B cell (primary cell): ENCODE results near the gene CCDC88C. TPM values are rescaled to one million over a fixed set of nuclear protein-coding genes. Genes with fewer than 3 reads are reported as not detected.

ENCODE experiments used
- ATAC-seq: fragments of 200-7000 bp; cut with Tn5 transposase; one replicate; pipeline ENCODE4 v1.10.0; 2021; ENCODE audit warnings: low read depth, mild to moderate bottlenecking, moderate number of reproducible peaks, moderate library complexity
- CTCF ChIA-PET: fragments of 350-600 bp; sonication (Branson Sonifier 250); formaldehyde crosslinking; loops from one replicate; lab custom pipeline; 2021; ENCODE audit warnings: antibody characterized with exemption, inconsistent platforms; lab: Charles Lee
- POLR2A ChIA-PET: fragments of 350-600 bp; sonication (Branson Sonifier 250); formaldehyde crosslinking; loops from one replicate; lab custom pipeline; 2021; ENCODE audit warnings: antibody characterized with exemption; lab: Charles Lee
- DNase-seq: peaks from one replicate; pipeline ENCODE4 v3.0.0; 2013
- H2AFZ ChIP-seq: 2 replicates; pipeline ENCODE4 v1.6.1; 2012; ENCODE audit warnings: mild to moderate bottlenecking, low read depth, low read length; ENCODE audit not compliant: insufficient read depth, poor library complexity, severe bottlenecking
- H3K27ac ChIP-seq, 2 donors: 1 replicate in 1 of 2; 2 replicates in 1 of 2; pipeline ENCODE4 v1.5.1; 2012 to 2013; ENCODE audit warnings: low read length in 2 of 2, mild to moderate bottlenecking in 2 of 2, moderate library complexity in 1 of 2
- H3K27me3 ChIP-seq, 4 experiments: fragments of 200-600 bp in 1 of 4; sonication (generic) in 1 of 4; replicated peaks in 1 of 4; 1 replicate in 2 of 4; 2 replicates in 2 of 4; pipeline versions ENCODE4 v1.6.1 to v1.7.0; 2013 to 2016; ENCODE audit warnings: low read length in 3 of 4, mild to moderate bottlenecking in 2 of 4, mixed read lengths in 1 of 4, moderate library complexity in 1 of 4; ENCODE audit not compliant: insufficient read depth in 4 of 4, control insufficient read depth in 3 of 4; ENCODE audit errors: control extremely low read depth in 1 of 4
- H3K36me3 ChIP-seq, 2 experiments: replicated peaks in 1 of 2; 1 replicate in 1 of 2; 2 replicates in 1 of 2; pipeline versions ENCODE4 v1.6.1 to v1.7.1; 2013; ENCODE audit warnings: low read length in 1 of 2; ENCODE audit not compliant: insufficient read depth in 2 of 2, control insufficient read depth in 1 of 2; ENCODE audit errors: control extremely low read depth in 1 of 2, extremely low read depth in 1 of 2
- H3K4me1 ChIP-seq, 2 donors: fragments of 200-600 bp in 1 of 2; sonication (generic) in 1 of 2; 1 replicate in 1 of 2; 2 replicates in 1 of 2; pipeline versions ENCODE4 v1.5.1 to v1.6.1; 2013 to 2017; ENCODE audit warnings: low read length in 2 of 2; ENCODE audit not compliant: control insufficient read depth in 2 of 2, insufficient read depth in 2 of 2
- H3K4me2 ChIP-seq: replicated peaks from 2 replicates; pipeline ENCODE3; 2012; ENCODE audit warnings: mild to moderate bottlenecking, low read depth, low read length; ENCODE audit not compliant: poor library complexity, severe bottlenecking
- H3K4me3 ChIP-seq, 5 experiments: fragments of 200-600 bp in 1 of 5; sonication (generic) in 1 of 5; 1 replicate in 3 of 5; 2 replicates in 2 of 5; pipeline versions ENCODE4 v1.5.1 to v1.7.0; 2011 to 2016; ENCODE audit warnings: low read length in 4 of 5, mild to moderate bottlenecking in 4 of 5, low read depth in 2 of 5, control low read depth in 1 of 5, moderate library complexity in 1 of 5; ENCODE audit not compliant: insufficient read depth in 1 of 5; ENCODE audit errors: control extremely low read depth in 1 of 5, extremely low read depth in 1 of 5
- H3K79me2 ChIP-seq: fragments of 200-600 bp; sonication (generic); one replicate; pipeline ENCODE4 v1.6.0; 2016; ENCODE audit warnings: low read length; ENCODE audit not compliant: control insufficient read depth, insufficient read depth
- H3K9ac ChIP-seq: fragments of 200-600 bp; sonication (generic); 2 replicates; pipeline ENCODE4 v1.6.1; 2017; ENCODE audit warnings: mild to moderate bottlenecking, low read length, moderate library complexity
- H3K9me3 ChIP-seq, 3 donors: one replicate each; pipeline versions ENCODE4 v1.6.1 to v1.7.1; 2013; ENCODE audit warnings: low read length in 2 of 3; ENCODE audit not compliant: control insufficient read depth in 2 of 3, insufficient read depth in 1 of 3; ENCODE audit errors: control extremely low read depth in 1 of 3
- H4K20me1 ChIP-seq: 2 replicates; pipeline ENCODE4 v1.6.0; 2012; ENCODE audit warnings: mild to moderate bottlenecking, low read length; ENCODE audit not compliant: insufficient read depth, control insufficient read depth, poor library complexity, severe bottlenecking
- H3K27ac Mint-ChIP-seq: one replicate; pipeline ENCODE4 v1.8.0; 2021; ENCODE audit warnings: mixed read lengths
- H3K27me3 Mint-ChIP-seq: one replicate; pipeline ENCODE4 v1.8.0; 2021; ENCODE audit warnings: mixed read lengths
- H3K4me1 Mint-ChIP-seq: one replicate; pipeline ENCODE4 v1.8.0; 2021; ENCODE audit warnings: mixed read lengths
- H3K4me3 Mint-ChIP-seq: one replicate; pipeline ENCODE4 v1.8.0; 2021; ENCODE audit warnings: mixed read lengths
- H3K9me3 Mint-ChIP-seq: one replicate; pipeline ENCODE4 v1.8.0; 2022; ENCODE audit warnings: mixed read lengths; ENCODE audit not compliant: insufficient read depth
- CTCF ChIP-seq: fragments of 200-600 bp; IDR thresholded peaks from one replicate; pipeline ENCODE4 v1.8.0; 2022; ENCODE audit warnings: antibody characterized with exemption, mild to moderate bottlenecking
- EZH2 ChIP-seq: IDR thresholded peaks from 2 replicates; pipeline ENCODE4 v1.6.1; 2012; ENCODE audit warnings: borderline replicate concordance, low read depth, mild to moderate bottlenecking, moderate library complexity, low read length; ENCODE audit not compliant: insufficient read depth, poor library complexity, severe bottlenecking
- WGBS: methylation state at CpG from one replicate; pipeline ENCODE4 v1.1.5; 2013; ENCODE audit warnings: missing lambda C conversion rate; ENCODE audit not compliant: insufficient coverage; 5-methylcytosine and 5-hydroxymethylcytosine counted together
- intact Hi-C: fragments of 100-400 bp; cut with micrococcal nuclease; formaldehyde crosslinking; loops from one replicate; pipeline ENCODE4 v1.10.0; 2022
- polyA plus RNA-seq: library from polyadenylated mRNA; depleted of rRNA; stranded (reverse); fragments of >200 nt; gene quantifications from 2 replicates; pipeline ENCODE4 v1.2.3, GENCODE V29; 2012
- total RNA-seq, 2 donors: library from RNA; stranded (reverse); fragments of 120-200 nt in 1 of 2; gene quantifications; 1 replicate in 1 of 2; 2 replicates in 1 of 2; pipeline versions ENCODE4 v1.2.3 to v1.2.4, GENCODE V29; 2013 to 2022

Gene CCDC88C
- total and polyA plus RNA-seq, 2 donors (not counting 1 experiment from before 2014, with no cell fraction given): 98.7 to 181 TPM

- DNase-seq: no peak
- Histone ChIP-seq H3K9me3 (no peaks in the 10 kb centered on the region), H2AFZ (no peak overlapping the region), H4K20me1 (peaks cover 10% of the 10 kb centered on the region), H3K27ac (no peak overlapping the region), H3K4me1 (no peaks in the 10 kb centered on the region), H3K4me3 (no peak overlapping the region), H3K36me3 (peaks cover 5 to 39% of the 10 kb centered on the region in 2 experiments), H3K9ac (no peak overlapping the region), H3K27me3 (no peaks in the 10 kb centered on the region), H3K79me2 (no peaks in the 10 kb centered on the region), H3K4me2 (no peak overlapping the region)
- ChIA-PET POLR2A (no interaction called here), CTCF (interaction anchor here (1.6 kb wide), 1 partner anchor 93 kb away, joined by 7 read pairs; no protein-coding TSS in a partner anchor)
- Mint-ChIP-seq H3K27ac (no peak overlapping the region), H3K4me1 (peaks cover 3% of the 10 kb centered on the region), H3K4me3 (no peak overlapping the region), H3K27me3 (peaks cover 2% of the 10 kb centered on the region), H3K9me3 (no peaks in the 10 kb centered on the region)
- TF ChIP-seq EZH2 (no peak), CTCF (no peak)
- no peak for ATAC-seq
- intact Hi-C loops: no loop called here
- WGBS: 100% methylated on average over 1 of the region's 8 CpGs
These were observed 147.0 kb downstream of the CCDC88C start for GRCh38 chr14:91270619-91271018.

- Mint-ChIP-seq H3K4me3 (no peak overlapping the region), H3K27me3 (peaks cover 6% of the 10 kb centered on the region), H3K4me1 (peaks cover 6% of the 10 kb centered on the region), H3K9me3 (no peaks in the 10 kb centered on the region), H3K27ac (no peak overlapping the region)
- CTCF ChIA-PET: interaction anchor here (1.6 kb wide), 1 partner anchor 93 kb away, joined by 7 read pairs; no protein-coding TSS in a partner anchor
- no peak overlapping the region for H2AFZ ChIP-seq
- no peak overlapping the region for H3K4me2 ChIP-seq
- no peaks in the 10 kb centered on the region for H3K4me1 ChIP-seq
- peaks cover 5 to 34% of the 10 kb centered on the region in 2 experiments for H3K36me3 ChIP-seq
- no peak for DNase-seq
- POLR2A ChIA-PET: no interaction called here
- no peaks in the 10 kb centered on the region for H3K79me2 ChIP-seq
- H3K9me3 ChIP-seq: no peaks in the 10 kb centered on the region
- H4K20me1 ChIP-seq: peaks cover 10% of the 10 kb centered on the region
- H3K9ac ChIP-seq: no peak overlapping the region
- no peaks in the 10 kb centered on the region for H3K27me3 ChIP-seq
- 100% methylated on average over 6 of the region's 6 CpGs for WGBS
- no peak for TF ChIP-seq EZH2
- no peak for TF ChIP-seq CTCF
- intact Hi-C loops: no loop called here
- ATAC-seq: no peak
- no peak overlapping the region for H3K27ac ChIP-seq
- no peak overlapping the region for H3K4me3 ChIP-seq
These were observed 147.4 kb downstream of the CCDC88C start for GRCh38 chr14:91270188-91270587.
